SK-N-SH (cell line): Measurements from ENCODE around the gene B3GALNT2. TPM values are rescaled to one million over a fixed set of nuclear protein-coding genes. Genes with fewer than 3 reads are reported as not detected.
A peak's percentile ranks its signal among the peaks of the same experiment; 100 is the strongest.

Experiments
- CTCF ChIA-PET: fragments of 300-600, 350-600 bp; formaldehyde crosslinking; extraction: SDS; loops from one replicate; lab custom pipeline; 2021; lab: Yijun Ruan, JAX
- POLR2A ChIA-PET: fragments of 350-600 bp; sonication (Branson Sonifier 250); formaldehyde crosslinking; extraction: SDS; loops from one replicate; lab custom pipeline; 2020; ENCODE audit warnings: antibody characterized with exemption, inconsistent platforms; lab: Yijun Ruan, JAX
- DNase-seq: peaks from one replicate; pipeline ENCODE4 v3.0.0; 2012
- H2AFZ ChIP-seq: fragments of 200-600 bp; sonication (generic); 2 replicates; pipeline ENCODE4 v1.8.1; 2016; ENCODE audit warnings: antibody characterized with exemption, mild to moderate bottlenecking, low read depth
- H3F3A ChIP-seq: fragments of 200-600 bp; sonication (generic); replicated peaks from 2 replicates; pipeline ENCODE3; 2016; ENCODE audit warnings: antibody characterized with exemption, mild to moderate bottlenecking; ENCODE audit not compliant: insufficient read depth
- H3K27ac ChIP-seq, 2 experiments: fragments of 200-500 bp in 1 of 2; fragments of 200-600 bp in 1 of 2; sonication (Bioruptor generic) in 1 of 2; sonication (generic), shearing (Covaris generic) in 1 of 2; 2 replicates each; pipeline versions ENCODE4 v1.5.1 to v1.6.1; 2014 to 2016; ENCODE audit warnings: low read depth in 2 of 2, inconsistent platforms in 1 of 2, low read length in 1 of 2, mild to moderate bottlenecking in 1 of 2, mixed read lengths in 1 of 2
- H3K27me3 ChIP-seq: fragments of 200-600 bp; sonication (generic), shearing (Covaris generic); 2 replicates; pipeline ENCODE4 v1.6.1; 2016; ENCODE audit warnings: mixed run types; ENCODE audit not compliant: insufficient read depth
- H3K36me3 ChIP-seq, 2 experiments: fragments of 200-500 bp in 1 of 2; fragments of 200-600 bp in 1 of 2; sonication (Bioruptor generic) in 1 of 2; sonication (generic) in 1 of 2; replicated peaks in 1 of 2; 2 replicates each; pipeline versions ENCODE3 to v1.5.1; 2014 to 2016; ENCODE audit warnings: low read length in 1 of 2, mild to moderate bottlenecking in 1 of 2; ENCODE audit not compliant: insufficient read depth in 2 of 2, control insufficient read depth in 1 of 2
- H3K4me1 ChIP-seq, 2 experiments: fragments of 200-500 bp in 1 of 2; fragments of 200-600 bp in 1 of 2; sonication (Bioruptor generic) in 1 of 2; sonication (generic), shearing (Covaris generic) in 1 of 2; 2 replicates each; pipeline versions ENCODE4 v1.5.1 to v1.6.1; 2014 to 2016; ENCODE audit warnings: low read depth in 1 of 2, low read length in 1 of 2, mixed run types in 1 of 2; ENCODE audit not compliant: insufficient read depth in 2 of 2, control insufficient read depth in 1 of 2
- H3K4me2 ChIP-seq: fragments of 200-600 bp; sonication (generic), shearing (Covaris generic); 2 replicates; pipeline ENCODE4 v1.6.1; 2017; ENCODE audit warnings: mixed run types
- H3K4me3 ChIP-seq, 2 experiments: fragments of 200-500 bp in 1 of 2; fragments of 200-600 bp in 1 of 2; sonication (Bioruptor generic) in 1 of 2; sonication (generic), shearing (Covaris generic) in 1 of 2; 2 replicates each; pipeline versions ENCODE4 v1.5.1 to v1.8.1; 2014 to 2016; ENCODE audit warnings: low read depth in 2 of 2, inconsistent platforms in 1 of 2, low read length in 1 of 2, mild to moderate bottlenecking in 1 of 2, mixed read lengths in 1 of 2, moderate library complexity in 1 of 2
- H3K79me2 ChIP-seq: fragments of 200-600 bp; sonication (generic); 2 replicates; pipeline ENCODE4 v1.8.1; 2017; ENCODE audit warnings: mild to moderate bottlenecking; ENCODE audit not compliant: insufficient read depth
- H3K9ac ChIP-seq: fragments of 200-600 bp; sonication (generic); 2 replicates; pipeline ENCODE4 v1.6.1; 2017; ENCODE audit warnings: mixed run types
- H3K9me2 ChIP-seq: fragments of 200-600 bp; sonication (generic); 2 replicates; pipeline ENCODE4 v1.6.1; 2017; ENCODE audit warnings: mixed run types
- H3K9me3 ChIP-seq: fragments of 200-600 bp; sonication (generic); 2 replicates; pipeline ENCODE4 v1.6.1; 2017; ENCODE audit warnings: mixed run types, mild to moderate bottlenecking, moderate library complexity
- H4K20me1 ChIP-seq: fragments of 200-600 bp; sonication (generic); 2 replicates; pipeline ENCODE4 v1.6.1; 2017; ENCODE audit warnings: mild to moderate bottlenecking, mixed run types; ENCODE audit not compliant: insufficient read depth
- EP300 ChIP-seq, 2 experiments: IDR thresholded peaks; 2 replicates each; pipeline versions ENCODE4 v1.4.0 to v1.6.1; 2012; ENCODE audit warnings: borderline replicate concordance in 1 of 2, low read depth in 1 of 2, low read length in 1 of 2
- JUND ChIP-seq: IDR thresholded peaks from 2 replicates; pipeline ENCODE4 v1.4.0; 2012
- PBX3 ChIP-seq: IDR thresholded peaks from 2 replicates; pipeline ENCODE4; 2012
- RFX5 ChIP-seq: IDR thresholded peaks from 2 replicates; pipeline ENCODE4 v1.6.1; 2012; ENCODE audit warnings: mild to moderate bottlenecking, improper control_type of control experiment, low read length
- TCF12 ChIP-seq: IDR thresholded peaks from 2 replicates; pipeline ENCODE4 v1.4.0; 2012
- TEAD4 ChIP-seq: IDR thresholded peaks from 2 replicates; pipeline ENCODE4 v1.4.0; 2012; ENCODE audit warnings: mild to moderate bottlenecking, borderline replicate concordance; ENCODE audit not compliant: insufficient read depth
- USF2 ChIP-seq: fragments of 150-350 bp; IDR thresholded peaks from 2 replicates; pipeline ENCODE4 v1.6.1; 2017; ENCODE audit warnings: antibody characterized with exemption, low read length, low read depth, borderline replicate concordance
- YY1 ChIP-seq: IDR thresholded peaks from 2 replicates; pipeline ENCODE4 v1.4.0; 2012; ENCODE audit warnings: low read depth, mild to moderate bottlenecking
- WGBS: methylation state at CpG from one replicate; pipeline ENCODE4 v1.1.6; 2017; ENCODE audit warnings: low lambda C conversion rate; 5-methylcytosine and 5-hydroxymethylcytosine counted together
- polyA plus RNA-seq, 3 experiments: library from polyadenylated mRNA; depleted of rRNA; stranded (reverse); fragments of >200 nt; gene quantifications; 2 replicates each; pipeline ENCODE4 v1.2.3, GENCODE V29; 2012
- TF ChIP-seq, protein P1 (sequence below): fragments of 150-350 bp; IDR thresholded peaks from 2 replicates; pipeline ENCODE4 v1.6.1; 2016; ENCODE audit warnings: mild to moderate bottlenecking, low read depth, low read length

Gene B3GALNT2
- polyA plus RNA-seq, 1 of the 3 experiments (the other 2 are of a cell fraction), result 15.5 TPM

DNA sequence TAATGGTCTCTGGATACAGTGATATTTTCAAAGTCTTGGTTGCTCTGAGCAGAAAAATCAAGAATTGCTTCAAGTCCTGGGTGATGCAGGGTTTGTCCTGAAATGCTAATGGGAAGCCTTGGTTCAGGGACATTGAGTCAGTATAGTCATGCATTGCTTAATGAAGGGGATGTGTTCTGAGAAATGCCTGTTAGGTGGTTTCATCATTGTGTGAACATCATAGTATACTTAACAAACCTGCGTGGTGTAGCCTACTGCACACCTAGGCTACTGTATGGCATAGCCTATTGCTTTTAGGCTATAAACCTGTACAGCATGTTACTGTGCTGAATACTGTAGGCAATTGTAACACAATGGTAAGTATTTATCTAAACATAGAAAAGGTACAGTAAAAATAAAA is 100.7 kb downstream of the B3GALNT2 start:
- 93% methylated on average over 1 of the region's 1 CpG for WGBS
- no peak overlapping the region for H3K4me2 ChIP-seq
- H3K79me2 ChIP-seq, result peaks cover 69% of the 10 kb centered on the region
- ChIA-PET CTCF (interaction anchor here (2.1 kb wide), 1 partner anchor 13 kb away, joined by 6 read pairs; no protein-coding TSS in a partner anchor), POLR2A (no interaction called here)
- H3K9me3 ChIP-seq, result no peaks in the 10 kb centered on the region
- no peaks in the 10 kb centered on the region for H3K36me3 ChIP-seq
- H3K9ac ChIP-seq, result no peak overlapping the region
- H4K20me1 ChIP-seq, result no peaks in the 10 kb centered on the region
- H3K27me3 ChIP-seq, result no peaks in the 10 kb centered on the region
- H3K4me1 ChIP-seq, result peaks cover 0 to 8% of the 10 kb centered on the region in 2 experiments; a peak in 2 of 4 replicates
- no peak overlapping the region for H3K4me3 ChIP-seq
- no peaks in the 10 kb centered on the region for H3K9me2 ChIP-seq
- no peak overlapping the region for H3K27ac ChIP-seq
- no peak for DNase-seq
- peaks cover 7% of the 10 kb centered on the region for H3F3A ChIP-seq
- no peak overlapping the region for H2AFZ ChIP-seq
- TF ChIP-seq TEAD4, result no peak

- TF ChIP-seq YY1 (no peak), PBX3 (no peak)
- TF ChIP-seq, protein P1, sequence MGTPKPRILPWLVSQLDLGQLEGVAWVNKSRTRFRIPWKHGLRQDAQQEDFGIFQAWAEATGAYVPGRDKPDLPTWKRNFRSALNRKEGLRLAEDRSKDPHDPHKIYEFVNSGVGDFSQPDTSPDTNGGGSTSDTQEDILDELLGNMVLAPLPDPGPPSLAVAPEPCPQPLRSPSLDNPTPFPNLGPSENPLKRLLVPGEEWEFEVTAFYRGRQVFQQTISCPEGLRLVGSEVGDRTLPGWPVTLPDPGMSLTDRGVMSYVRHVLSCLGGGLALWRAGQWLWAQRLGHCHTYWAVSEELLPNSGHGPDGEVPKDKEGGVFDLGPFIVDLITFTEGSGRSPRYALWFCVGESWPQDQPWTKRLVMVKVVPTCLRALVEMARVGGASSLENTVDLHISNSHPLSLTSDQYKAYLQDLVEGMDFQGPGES, result no peak
- H3F3A ChIP-seq, result peaks cover 15% of the 10 kb centered on the region
- 84% methylated on average over 7 of the region's 7 CpGs for WGBS
- H3K27ac ChIP-seq, result no peak overlapping the region
- no peaks in the 10 kb centered on the region for H3K36me3 ChIP-seq
- no peak overlapping the region for H3K9ac ChIP-seq
- no peak overlapping the region for H2AFZ ChIP-seq
- no peaks in the 10 kb centered on the region for H3K9me2 ChIP-seq
- ChIA-PET POLR2A (no interaction called here), CTCF (no interaction called here)
- no peak overlapping the region for H3K4me3 ChIP-seq
- H3K4me1 ChIP-seq, result peaks cover 0 to 8% of the 10 kb centered on the region in 2 experiments; a peak in 2 of 4 replicates
- H3K4me2 ChIP-seq, result no peak overlapping the region
- no peaks in the 10 kb centered on the region for H3K27me3 ChIP-seq
- peaks cover 75% of the 10 kb centered on the region for H3K79me2 ChIP-seq
- H4K20me1 ChIP-seq, result no peaks in the 10 kb centered on the region
- no peak for DNase-seq
- H3K9me3 ChIP-seq, result no peaks in the 10 kb centered on the region
These were observed 101.6 kb downstream of the B3GALNT2 start for GRCh38 chr1:235402457-235403200.

DNA sequence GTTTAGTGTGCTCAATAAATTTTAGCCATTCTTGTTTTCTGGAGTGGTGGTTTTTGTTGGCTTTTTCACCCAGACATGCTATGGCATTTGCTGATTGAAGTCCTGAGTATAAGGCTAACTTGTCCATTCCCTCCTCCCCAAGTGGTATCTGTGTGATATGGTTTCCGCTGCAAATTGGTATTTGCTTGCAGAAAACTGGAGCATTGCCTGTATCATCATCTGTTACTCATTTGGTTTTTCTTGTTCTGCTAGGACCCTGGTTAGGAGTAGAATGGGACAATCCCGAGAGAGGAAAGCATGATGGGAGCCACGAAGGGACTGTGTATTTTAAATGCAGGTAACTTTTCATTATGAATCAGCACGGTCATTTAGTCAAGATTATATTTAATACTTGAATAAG is 103.0 kb downstream of the B3GALNT2 start:
- Histone ChIP-seq H3K27me3 (no peaks in the 10 kb centered on the region), H3K9ac (no peak overlapping the region), H3K4me1 (peaks cover 0 to 8% of the 10 kb centered on the region in 2 experiments; a peak in 3 of 4 replicates), H4K20me1 (0 out of 2 replicates have a peak, but pooled peaks cover 4% of the 10 kb centered on the region), H3K36me3 (no peaks in the 10 kb centered on the region), H2AFZ (no peak overlapping the region), H3K27ac (peak overlapping the region; percentile 8 to 64; a peak in 2 of 4 replicates), H3K4me2 (no peak overlapping the region), H3F3A (peaks cover 20% of the 10 kb centered on the region), H3K4me3 (no peak overlapping the region), H3K79me2 (peaks cover 81% of the 10 kb centered on the region), H3K9me2 (no peaks in the 10 kb centered on the region), H3K9me3 (no peaks in the 10 kb centered on the region)
- TF ChIP-seq JUND, result no peak
- TF ChIP-seq TCF12, result peak; percentile 79
- TF ChIP-seq EP300 (IDR thresholded peaks at IDR 0.05; ENCODE audit: borderline replicate concordance in 1 of 2, low read depth in 1 of 2, low read length in 1 of 2), result 0 out of 4 replicates have a peak, but pooled peaks of 1 of the 2 experiments have one; percentile 24
- no peak for TF ChIP-seq USF2
- TF ChIP-seq RFX5, result peak; percentile 24; the same call in 1 of the 2 replicates
- peak; percentile 68 for DNase-seq
- 52% methylated on average over 4 of the region's 4 CpGs for WGBS
- POLR2A ChIA-PET, result no interaction called here
- CTCF ChIA-PET, result no interaction called here
